Common myeloid progenitor, CD34-positive (primary cell): Measurements from ENCODE around the gene CDIP1.
A peak's percentile ranks its signal among the peaks of the same experiment; 100 is the strongest.

ENCODE experiments used
- CTCF ChIA-PET: fragments of 350-600 bp; sonication (Branson Sonifier 250); formaldehyde crosslinking; loops from one replicate; lab custom pipeline; 2021; ENCODE audit warnings: antibody characterized with exemption; lab: Charles Lee
- POLR2A ChIA-PET: fragments of 350-600 bp; sonication (Branson Sonifier 250); formaldehyde crosslinking; loops from one replicate; lab custom pipeline; 2021; ENCODE audit warnings: antibody characterized with exemption; lab: Charles Lee
- DNase-seq, 3 donors: peaks; one replicate each; pipeline versions ENCODE4 v3.0.0 to v3.0.0-alpha.2; 2013
- H3K27ac ChIP-seq, 2 experiments: 1 replicate in 1 of 2; 2 replicates in 1 of 2; pipeline ENCODE4 v1.7.0; 2013; ENCODE audit warnings: inconsistent platforms in 2 of 2, low read length in 2 of 2, mild to moderate bottlenecking in 2 of 2, low read depth in 1 of 2, moderate library complexity in 1 of 2; ENCODE audit not compliant: severe bottlenecking in 2 of 2, insufficient read depth in 1 of 2, poor library complexity in 1 of 2
- H3K27me3 ChIP-seq, 5 experiments: replicated peaks in 2 of 5; 1 replicate in 3 of 5; 2 replicates in 2 of 5; pipeline versions ENCODE4 v1.6.1 to v1.7.0; 2013; ENCODE audit warnings: low read length in 4 of 5, mild to moderate bottlenecking in 2 of 5, moderate library complexity in 2 of 5, inconsistent platforms in 1 of 5; ENCODE audit not compliant: insufficient read depth in 5 of 5, control insufficient read depth in 4 of 5
- H3K36me3 ChIP-seq, 4 experiments: 1 replicate in 2 of 4; 2 replicates in 2 of 4; pipeline versions ENCODE4 v1.6.1 to v1.7.0; 2013; ENCODE audit warnings: low read length in 3 of 4, control low read depth in 1 of 4, mild to moderate bottlenecking in 1 of 4; ENCODE audit not compliant: control insufficient read depth in 4 of 4, insufficient read depth in 4 of 4
- H3K4me1 ChIP-seq, 4 experiments: 1 replicate in 3 of 4; 2 replicates in 1 of 4; pipeline versions ENCODE4 v1.6.1 to v1.7.1; 2013; ENCODE audit warnings: low read length in 3 of 4, mild to moderate bottlenecking in 3 of 4, control low read depth in 1 of 4, inconsistent platforms in 1 of 4, moderate library complexity in 1 of 4; ENCODE audit not compliant: control insufficient read depth in 4 of 4, insufficient read depth in 4 of 4; ENCODE audit errors: control extremely low read depth in 1 of 4
- H3K4me3 ChIP-seq, 7 experiments: 1 replicate in 4 of 7; 2 replicates in 3 of 7; pipeline versions ENCODE4 v1.5.1 to v1.7.0; 2013; ENCODE audit warnings: mild to moderate bottlenecking in 7 of 7, low read length in 6 of 7, moderate library complexity in 6 of 7, inconsistent platforms in 2 of 7, low read depth in 2 of 7, control low read depth in 1 of 7; ENCODE audit not compliant: insufficient read depth in 4 of 7, control insufficient read depth in 1 of 7; ENCODE audit errors: extremely low read depth in 1 of 7
- H3K9me3 ChIP-seq, 5 experiments: 1 replicate in 4 of 5; 2 replicates in 1 of 5; pipeline versions ENCODE4 v1.6.1 to v1.7.1; 2013; ENCODE audit warnings: low read length in 4 of 5, mild to moderate bottlenecking in 2 of 5, inconsistent platforms in 1 of 5, low read depth in 1 of 5, moderate library complexity in 1 of 5; ENCODE audit not compliant: control insufficient read depth in 4 of 5, insufficient read depth in 2 of 5; ENCODE audit errors: control extremely low read depth in 1 of 5
- WGBS: methylation state at CpG from one replicate; pipeline ENCODE4 v1.1.5; 2013; ENCODE audit not compliant: insufficient coverage; 5-methylcytosine and 5-hydroxymethylcytosine counted together

The CDIP1 gene

DNA sequence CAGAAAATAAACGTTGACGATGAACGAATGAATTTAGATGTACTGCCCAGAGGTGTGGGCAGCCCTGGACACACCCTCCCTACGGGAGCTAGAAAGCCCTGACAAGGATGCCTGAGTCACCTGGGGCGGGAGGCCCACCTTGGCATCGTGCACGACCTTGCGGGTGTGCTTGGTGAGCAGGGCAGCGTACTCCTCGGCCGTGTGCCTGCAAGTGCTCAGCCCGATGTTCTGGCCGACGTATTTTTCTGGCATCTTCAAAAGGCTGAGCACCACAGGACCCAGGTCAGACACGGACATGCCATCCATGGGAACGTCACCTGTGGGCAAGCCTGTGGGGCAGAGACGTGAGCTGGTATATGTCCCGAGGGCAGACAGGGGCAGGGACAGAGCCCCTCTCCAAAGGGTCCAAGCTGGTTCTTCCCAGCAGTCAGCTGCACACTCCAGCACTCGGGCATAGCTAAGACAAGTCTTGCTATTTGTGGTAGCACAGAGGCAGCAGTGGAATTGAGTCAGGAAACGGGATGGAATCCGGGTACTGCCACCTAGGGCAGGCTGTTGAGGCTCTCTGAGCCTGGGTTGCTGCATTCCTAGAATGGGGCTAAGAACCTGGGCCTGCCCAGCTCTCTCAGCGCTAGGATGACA is 74.9 kb downstream of the CDIP1 start:
- Histone ChIP-seq H3K27me3 (no peaks in the 10 kb centered on the region), H3K9me3 (no peaks in the 10 kb centered on the region), H3K36me3 (peaks cover 11 to 66% (median 51%) of the 10 kb centered on the region in 4 experiments), H3K27ac (no peak overlapping the region), H3K4me3 (no peak overlapping the region), H3K4me1 (peaks cover 0 to 8% (median 6%) of the 10 kb centered on the region in 4 experiments)
- 98% methylated on average over 22 of the region's 22 CpGs for WGBS
- POLR2A ChIA-PET: no interaction called here
- CTCF ChIA-PET: interaction anchor here (0.8 to 1.3 kb wide), 4 partner anchors 9 to 61 kb away, joined by 3 to 7 read pairs (median 4); no protein-coding TSS in a partner anchor
- no peak for DNase-seq

DNA sequence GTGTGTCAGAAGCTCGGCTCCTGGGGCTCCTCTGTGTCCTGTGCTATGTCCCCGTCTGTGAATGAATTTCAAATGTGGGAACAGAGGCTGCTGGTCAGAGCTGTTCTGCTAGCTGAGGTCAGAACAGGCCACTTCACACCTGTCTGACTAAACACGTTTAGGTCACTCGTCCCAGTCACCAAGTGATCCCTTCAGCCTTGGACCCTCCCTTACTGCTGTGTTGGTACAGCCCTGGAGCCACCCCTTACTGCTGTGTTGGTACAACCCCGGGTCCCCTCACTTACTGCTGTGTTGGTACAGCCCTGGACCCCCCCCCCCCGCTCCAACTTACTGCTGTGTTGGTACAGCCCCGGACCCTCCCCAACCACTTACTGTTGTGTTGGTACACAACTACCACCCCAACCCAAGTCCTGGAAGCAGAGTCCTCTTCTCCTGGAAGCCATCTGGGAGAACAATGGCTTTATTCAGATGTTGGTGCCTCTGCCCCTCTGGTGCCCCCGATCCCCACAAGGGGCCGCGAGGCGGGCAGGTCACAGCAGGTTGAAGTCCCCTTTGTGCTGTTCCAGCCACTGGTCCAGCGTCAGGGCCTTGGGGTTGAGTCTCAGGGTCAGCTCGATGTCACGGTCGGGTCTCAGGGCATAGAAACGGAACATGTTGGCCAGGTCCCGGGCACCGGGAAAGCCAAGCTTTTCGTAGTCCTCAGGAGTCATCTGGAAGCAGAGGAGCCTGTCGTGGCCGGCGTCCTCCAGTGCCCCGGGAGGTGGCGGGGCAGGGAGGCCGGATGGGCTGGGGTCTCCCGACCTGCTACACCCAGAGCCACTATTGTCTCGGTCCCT is 77.1 kb downstream of the CDIP1 start:
- peak in 2 of 3 donors; percentile 24 to 26 for DNase-seq
- Histone ChIP-seq H3K4me1 (peaks cover 0 to 8% (median 6%) of the 10 kb centered on the region in 4 experiments), H3K27ac (no peak overlapping the region), H3K27me3 (no peaks in the 10 kb centered on the region), H3K36me3 (peaks cover 6 to 66% (median 47%) of the 10 kb centered on the region in 4 experiments), H3K4me3 (no peak overlapping the region), H3K9me3 (no peaks in the 10 kb centered on the region)
- ChIA-PET CTCF (no interaction called here), POLR2A (no interaction called here)
- 92% methylated on average over 23 of the region's 27 CpGs for WGBS

DNA sequence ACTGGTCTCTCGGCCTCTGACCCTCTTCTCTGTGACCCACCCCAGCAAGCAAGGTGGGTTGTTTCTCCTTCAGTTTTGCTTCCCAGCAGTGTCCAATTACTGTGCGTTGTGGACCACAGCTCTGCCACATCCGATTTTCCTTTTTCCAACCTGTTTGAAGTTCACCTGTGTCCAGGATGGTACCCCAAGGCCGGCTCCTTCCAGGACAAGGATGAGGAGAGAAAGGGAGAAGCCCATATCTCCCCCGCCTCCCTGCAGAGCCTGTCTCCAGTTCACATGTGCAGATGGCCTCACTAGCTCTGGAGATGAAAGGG is 77.7 kb downstream of the CDIP1 start:
- no peak overlapping the region for H3K27ac ChIP-seq
- H3K4me1 ChIP-seq: peaks cover 0 to 8% (median 6%) of the 10 kb centered on the region in 4 experiments
- H3K27me3 ChIP-seq: no peaks in the 10 kb centered on the region
- DNase-seq: no peak
- CTCF ChIA-PET: no interaction called here
- WGBS: 96% methylated on average over 4 of the region's 5 CpGs
- H3K4me3 ChIP-seq: no peak overlapping the region
- H3K36me3 ChIP-seq: peaks cover 7 to 66% (median 47%) of the 10 kb centered on the region in 4 experiments
- H3K9me3 ChIP-seq: no peaks in the 10 kb centered on the region
- POLR2A ChIA-PET: no interaction called here
